Endothelial cell of umbilical vein (primary cell): ENCODE results near the gene REEP1. TPM values are rescaled to one million over a fixed set of nuclear protein-coding genes. Genes with fewer than 3 reads are reported as not detected.

Experiments used
- BruUV-seq: library from RNA; stranded (reverse); fragments of 400-500 nt; replicated peaks from 2 replicates; lab custom pipeline; 2021; lab: Mats Ljungman, UMichigan
- CTCF ChIA-PET: fragments of 300-600, 350-600 bp; sonication (Branson Sonifier 250); formaldehyde crosslinking; loops from one replicate; lab custom pipeline; 2021; ENCODE audit warnings: antibody characterized with exemption, inconsistent platforms; lab: Charles Lee
- POLR2A ChIA-PET: fragments of 300-600, 350-600 bp; sonication (Branson Sonifier 250); formaldehyde crosslinking; loops from one replicate; lab custom pipeline; 2021; ENCODE audit warnings: antibody characterized with exemption, inconsistent platforms; lab: Charles Lee
- DNase-seq: peaks from one replicate; pipeline ENCODE4 v3.0.0-alpha.2; 2011; ENCODE audit warnings: low read depth, low spot score
- FAIRE-seq: peaks from 2 replicates; lab custom pipeline; 2011; peaks lifted over from hg19 to GRCh38; lab: Jason Lieb, UNC
- H2AFZ ChIP-seq: 2 replicates; pipeline ENCODE4 v1.6.0; 2012; ENCODE audit warnings: low read depth, low read length, control low read depth, inconsistent platforms
- H3K27ac ChIP-seq: 2 replicates; pipeline ENCODE4 v1.5.1; 2011; ENCODE audit warnings: low read depth, mild to moderate bottlenecking, control low read depth, low read length, moderate library complexity; ENCODE audit not compliant: insufficient read depth
- H3K27me3 ChIP-seq, 2 experiments: 2 replicates each; pipeline versions ENCODE4 v1.6.0 to v1.6.1; 2011; ENCODE audit warnings: low read length in 2 of 2, mixed read lengths in 1 of 2; ENCODE audit not compliant: control insufficient read depth in 2 of 2, insufficient read depth in 2 of 2
- H3K36me3 ChIP-seq, 2 experiments: 2 replicates in 1 of 2; 3 replicates in 1 of 2; pipeline ENCODE4 v1.5.1; 2011; ENCODE audit warnings: low read length in 2 of 2, mild to moderate bottlenecking in 1 of 2, moderate library complexity in 1 of 2; ENCODE audit not compliant: control insufficient read depth in 2 of 2, insufficient read depth in 2 of 2; ENCODE audit errors: extremely low read depth in 1 of 2
- H3K4me1 ChIP-seq: 3 replicates; pipeline ENCODE4 v1.5.1; 2011; ENCODE audit warnings: mild to moderate bottlenecking, low read length; ENCODE audit not compliant: control insufficient read depth, insufficient read depth; ENCODE audit errors: extremely low read depth
- H3K4me2 ChIP-seq: 2 replicates; pipeline ENCODE4 v1.6.1; 2011; ENCODE audit warnings: low read length, control low read depth, mixed read lengths; ENCODE audit not compliant: insufficient read depth
- H3K4me3 ChIP-seq, 3 experiments: fragments of 200-600 bp in 1 of 3; sonication (generic), shearing (Covaris generic) in 1 of 3; replicated peaks in 1 of 3; 2 replicates each; pipeline ENCODE4 v1.5.1; 2011 to 2016; ENCODE audit warnings: control low read depth in 3 of 3, low read length in 3 of 3, mild to moderate bottlenecking in 2 of 3, inconsistent platforms in 1 of 3, low read depth in 1 of 3, moderate library complexity in 1 of 3; ENCODE audit not compliant: insufficient read depth in 1 of 3
- H3K79me2 ChIP-seq: 2 replicates; pipeline ENCODE4 v1.6.0; 2012; ENCODE audit warnings: low read length, inconsistent platforms; ENCODE audit not compliant: control insufficient read depth, insufficient read depth
- H3K9ac ChIP-seq: replicated peaks from 2 replicates; pipeline ENCODE3; 2011; ENCODE audit warnings: low read length, control low read depth; ENCODE audit not compliant: insufficient read depth; ENCODE audit errors: extremely low read depth
- H3K9me1 ChIP-seq: replicated peaks from 3 replicates; pipeline ENCODE4 v1.6.0; 2011; ENCODE audit warnings: mild to moderate bottlenecking, low read length; ENCODE audit not compliant: control insufficient read depth, insufficient read depth; ENCODE audit errors: extremely low read depth
- H3K9me3 ChIP-seq: replicated peaks from 2 replicates; pipeline ENCODE4 v1.5.1; 2012; ENCODE audit warnings: low read length, inconsistent platforms; ENCODE audit not compliant: control insufficient read depth, insufficient read depth
- H4K20me1 ChIP-seq: replicated peaks from 2 replicates; pipeline ENCODE3; 2011; ENCODE audit warnings: mild to moderate bottlenecking, low read length; ENCODE audit not compliant: control insufficient read depth, insufficient read depth; ENCODE audit errors: extremely low read depth
- EZH2 ChIP-seq: IDR thresholded peaks from 2 replicates; pipeline ENCODE4 v1.6.1; 2012; ENCODE audit warnings: borderline replicate concordance, low read depth, mild to moderate bottlenecking, moderate library complexity, low read length, inconsistent platforms; ENCODE audit not compliant: severe bottlenecking
- FOS ChIP-seq: IDR thresholded peaks from 2 replicates; pipeline ENCODE4 v1.6.1; 2011; ENCODE audit warnings: mild to moderate bottlenecking, low read length, moderate library complexity, borderline replicate concordance; ENCODE audit not compliant: insufficient read depth
- GATA2 ChIP-seq: IDR thresholded peaks from 2 replicates; pipeline ENCODE4 v1.7.0; 2011; ENCODE audit warnings: low read depth, mild to moderate bottlenecking, moderate library complexity, mixed read lengths, low read length; ENCODE audit not compliant: insufficient read length, insufficient read depth
- JUN ChIP-seq: IDR thresholded peaks from 2 replicates; pipeline ENCODE4 v1.6.1; 2011; ENCODE audit warnings: borderline replicate concordance, low read depth; ENCODE audit not compliant: insufficient read length, insufficient read depth
- MYC ChIP-seq: IDR thresholded peaks from one replicate; pipeline ENCODE4 v1.6.1; 2011; ENCODE audit warnings: mild to moderate bottlenecking, low read depth, low read length
- POLR2A ChIP-seq: IDR thresholded peaks from 2 replicates; pipeline ENCODE4 v1.6.1; 2012; ENCODE audit warnings: low read depth, mild to moderate bottlenecking, control low read depth, low read length
- POLR2AphosphoS5 ChIP-seq: IDR thresholded peaks from 2 replicates; pipeline ENCODE4 v1.6.1; 2012; ENCODE audit warnings: low read depth, mild to moderate bottlenecking, control low read depth, low read length, moderate library complexity; ENCODE audit not compliant: insufficient read depth
- dilution Hi-C: fragments of 300-500 bp; cut with MboI; formaldehyde crosslinking; loops from one replicate; pipeline ENCODE4 v1.15.0; 2019; ENCODE audit warnings: low sequenced_read_pairs; ENCODE audit not compliant: extremely low pct_ligation_motif_present
- intact Hi-C: fragments of 100-400 bp; cut with micrococcal nuclease; formaldehyde crosslinking; loops from one replicate; pipeline ENCODE4 v1.10.0; 2022
- polyA plus RNA-seq, 4 experiments: library from polyadenylated mRNA; depleted of rRNA in 3 of 4; stranded (reverse) in 3 of 4; unstranded in 1 of 4; fragments of >200 nt; gene quantifications; 2 replicates each; pipeline versions ENCODE4 v1.2.1 to v1.2.3, GENCODE V29; 2011 to 2012; ENCODE audit warnings: missing spikeins in 1 of 4
- total RNA-seq: library from RNA; stranded (reverse); gene quantifications from 2 replicates; pipeline ENCODE4 v1.2.3, GENCODE V29; 2021
- TF ChIP-seq, protein P1 (sequence below), 2 donors: IDR thresholded peaks; 1 replicate in 1 of 2; 2 replicates in 1 of 2; pipeline ENCODE4 v1.5.1; 2011; ENCODE audit warnings: low read length in 2 of 2, mild to moderate bottlenecking in 2 of 2, moderate library complexity in 2 of 2, control low read depth in 1 of 2, inconsistent platforms in 1 of 2, low read depth in 1 of 2; ENCODE audit not compliant: insufficient read depth in 1 of 2; ENCODE audit errors: extremely low read depth in 1 of 2
- TF ChIP-seq, protein P2 (sequence below): IDR thresholded peaks from 2 replicates; pipeline ENCODE4 v1.6.1; 2011; ENCODE audit not compliant: insufficient read depth, insufficient read length

The REEP1 gene
- total and polyA plus RNA-seq, 2 donors (not counting 3 experiments of a cell fraction or from before 2014, with no cell fraction given): 0.11 to 0.53 TPM

DNA sequence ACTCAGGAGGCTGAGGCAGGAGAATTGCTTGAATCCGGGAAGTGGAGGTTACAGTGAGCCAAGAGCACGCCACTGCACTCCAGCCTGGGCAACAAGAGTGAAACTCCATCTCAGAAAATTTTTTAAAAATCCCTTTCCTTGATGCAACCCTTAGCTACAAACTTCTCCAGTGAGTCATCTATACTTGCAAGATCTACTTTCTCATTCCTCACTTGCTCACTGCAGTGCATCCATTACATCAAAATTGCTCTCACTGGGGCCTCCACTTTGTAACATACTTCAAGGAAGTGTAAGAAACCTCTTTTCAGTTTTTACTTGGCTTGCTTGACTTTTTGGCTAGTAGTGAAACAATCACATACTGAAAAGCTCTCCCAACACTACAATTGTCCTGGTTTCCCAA is 65.3 kb downstream of the REEP1 start:
- Histone ChIP-seq H3K9me1 (no peaks in the 10 kb centered on the region), H3K4me2 (no peak overlapping the region), H3K27ac (no peak overlapping the region), H4K20me1 (no peaks in the 10 kb centered on the region), H2AFZ (no peak overlapping the region), H3K9me3 (no peaks in the 10 kb centered on the region), H3K27me3 (peaks cover 0 to 7% of the 10 kb centered on the region in 2 experiments), H3K4me1 (peaks cover 7% of the 10 kb centered on the region), H3K9ac (no peak overlapping the region), H3K4me3 (no peak overlapping the region), H3K36me3 (no peaks in the 10 kb centered on the region), H3K79me2 (no peaks in the 10 kb centered on the region)
- POLR2A ChIA-PET: no interaction called here
- FAIRE-seq (no peak), DNase-seq (no peak)
- CTCF ChIA-PET: no interaction called here
- BruUV-seq: no TSS peak
- intact Hi-C loops (no loop called here), dilution Hi-C loops (no loop called here)
- TF ChIP-seq EZH2 (no peak), MYC (no peak), JUN (no peak), POLR2A (no peak), GATA2 (no peak), POLR2AphosphoS5 (no peak), FOS (no peak)
- TF ChIP-seq, protein P1, sequence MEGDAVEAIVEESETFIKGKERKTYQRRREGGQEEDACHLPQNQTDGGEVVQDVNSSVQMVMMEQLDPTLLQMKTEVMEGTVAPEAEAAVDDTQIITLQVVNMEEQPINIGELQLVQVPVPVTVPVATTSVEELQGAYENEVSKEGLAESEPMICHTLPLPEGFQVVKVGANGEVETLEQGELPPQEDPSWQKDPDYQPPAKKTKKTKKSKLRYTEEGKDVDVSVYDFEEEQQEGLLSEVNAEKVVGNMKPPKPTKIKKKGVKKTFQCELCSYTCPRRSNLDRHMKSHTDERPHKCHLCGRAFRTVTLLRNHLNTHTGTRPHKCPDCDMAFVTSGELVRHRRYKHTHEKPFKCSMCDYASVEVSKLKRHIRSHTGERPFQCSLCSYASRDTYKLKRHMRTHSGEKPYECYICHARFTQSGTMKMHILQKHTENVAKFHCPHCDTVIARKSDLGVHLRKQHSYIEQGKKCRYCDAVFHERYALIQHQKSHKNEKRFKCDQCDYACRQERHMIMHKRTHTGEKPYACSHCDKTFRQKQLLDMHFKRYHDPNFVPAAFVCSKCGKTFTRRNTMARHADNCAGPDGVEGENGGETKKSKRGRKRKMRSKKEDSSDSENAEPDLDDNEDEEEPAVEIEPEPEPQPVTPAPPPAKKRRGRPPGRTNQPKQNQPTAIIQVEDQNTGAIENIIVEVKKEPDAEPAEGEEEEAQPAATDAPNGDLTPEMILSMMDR (IDR thresholded peaks at IDR 0.05; ENCODE audit: extremely low read depth in 1 of 2, insufficient read depth in 1 of 2, low read depth in 1 of 2, low read length in 2 of 2): no peak
- TF ChIP-seq, protein P2, sequence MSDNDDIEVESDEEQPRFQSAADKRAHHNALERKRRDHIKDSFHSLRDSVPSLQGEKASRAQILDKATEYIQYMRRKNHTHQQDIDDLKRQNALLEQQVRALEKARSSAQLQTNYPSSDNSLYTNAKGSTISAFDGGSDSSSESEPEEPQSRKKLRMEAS: no peak
